GM12878 (cell line): Measurements from ENCODE around the gene FMNL3. TPM values are rescaled to one million over a fixed set of nuclear protein-coding genes. Genes with fewer than 3 reads are reported as not detected.

ENCODE experiments used
- ATAC-seq: fragments of 200-7000 bp; cut with Tn5 transposase; 3 replicates; pipeline ENCODE4 v1.9.1; 2020; ENCODE audit warnings: mild to moderate bottlenecking, moderate library complexity
- BruUV-seq: library from RNA; stranded (reverse); fragments of 400-500 nt; replicated peaks from 2 replicates; lab custom pipeline; 2021; lab: Mats Ljungman, UMichigan
- CTCF ChIA-PET: fragments of 300-600 bp; sonication (Branson Sonifier 250); formaldehyde crosslinking; extraction: SDS; loops from one replicate; lab custom pipeline; 2021; ENCODE audit warnings: inconsistent platforms; lab: Yijun Ruan, JAX
- POLR2A ChIA-PET: fragments of 350-600 bp; formaldehyde crosslinking; extraction: SDS; loops from one replicate; lab custom pipeline; 2021; ENCODE audit warnings: inconsistent platforms; lab: Charles Lee
- RAD21 ChIA-PET: fragments of 300-600 bp; sonication (Branson Sonifier 250); formaldehyde crosslinking; loops from one replicate; lab custom pipeline; 2023; ENCODE audit warnings: antibody characterized with exemption; ENCODE audit not compliant: unreplicated experiment; lab: Charles Lee
- SMC1A ChIA-PET: fragments of 300-600 bp; sonication (Branson Sonifier 250); formaldehyde crosslinking; loops from one replicate; lab custom pipeline; 2023; ENCODE audit not compliant: unreplicated experiment, uncharacterized antibody; lab: Charles Lee
- DNase-seq: peaks from one replicate; pipeline ENCODE4 v3.0.0-alpha.2; 2011; ENCODE audit warnings: low read depth, low spot score
- FAIRE-seq: peaks from 3 replicates; lab custom pipeline; 2011; peaks lifted over from hg19 to GRCh38; lab: Jason Lieb, UNC
- H2AFZ ChIP-seq: 2 replicates; pipeline ENCODE4 v1.6.0; 2011; ENCODE audit warnings: low read depth, low read length, control low read depth; ENCODE audit not compliant: control insufficient read depth
- H3K27ac ChIP-seq: 2 replicates; pipeline ENCODE4 v1.5.1; 2011; ENCODE audit warnings: control low read depth; ENCODE audit not compliant: control insufficient read depth, insufficient read depth
- H3K27me3 ChIP-seq, 2 experiments: replicated peaks in 1 of 2; 2 replicates each; pipeline versions ENCODE4 v1.6.0 to v1.6.1; 2011; ENCODE audit warnings: low read length in 1 of 2; ENCODE audit not compliant: control insufficient read depth in 2 of 2, insufficient read depth in 2 of 2
- H3K36me3 ChIP-seq, 2 experiments: 2 replicates each; pipeline ENCODE4 v1.5.1; 2011; ENCODE audit warnings: low read length in 1 of 2; ENCODE audit not compliant: control insufficient read depth in 2 of 2, insufficient read depth in 2 of 2
- H3K4me1 ChIP-seq: 2 replicates; pipeline ENCODE4 v1.6.1; 2011; ENCODE audit warnings: mild to moderate bottlenecking, low read length, moderate library complexity, mixed read lengths; ENCODE audit not compliant: control insufficient read depth, insufficient read depth
- H3K4me2 ChIP-seq: 2 replicates; pipeline ENCODE4 v1.6.0; 2011; ENCODE audit warnings: control low read depth; ENCODE audit not compliant: control insufficient read depth, insufficient read depth
- H3K4me3 ChIP-seq: fragments of 200-600 bp; sonication (generic); 2 replicates; pipeline ENCODE4 v1.5.1; 2016
- H3K79me2 ChIP-seq: 2 replicates; pipeline ENCODE4 v1.6.0; 2011; ENCODE audit warnings: low read length; ENCODE audit not compliant: control insufficient read depth, insufficient read depth
- H3K9ac ChIP-seq: 2 replicates; pipeline ENCODE4 v1.8.0; 2011; ENCODE audit warnings: low read length, control low read depth, mixed read lengths; ENCODE audit not compliant: control insufficient read depth, insufficient read depth
- H3K9me3 ChIP-seq: replicated peaks from 3 replicates; pipeline ENCODE4 v1.5.1; 2011; ENCODE audit warnings: mild to moderate bottlenecking, low read length; ENCODE audit not compliant: control insufficient read depth, insufficient read depth
- H4K20me1 ChIP-seq: 2 replicates; pipeline ENCODE4 v1.6.0; 2011; ENCODE audit not compliant: control insufficient read depth, insufficient read depth
- CBX3 ChIP-seq: fragments of 200-600 bp; sonication (generic); IDR thresholded peaks from 2 replicates; pipeline ENCODE4 v1.6.1; 2016; ENCODE audit warnings: low read depth, borderline replicate concordance
- EED ChIP-seq: sonication (generic); IDR thresholded peaks from 2 replicates; pipeline ENCODE4 v1.6.1; 2016; ENCODE audit warnings: antibody characterized with exemption, low read depth
- NFXL1 ChIP-seq: fragments of 450-650 bp; IDR thresholded peaks from 2 replicates; pipeline ENCODE4 v1.6.1; 2017; ENCODE audit warnings: antibody characterized with exemption, mild to moderate bottlenecking, borderline replicate concordance
- PML ChIP-seq: IDR thresholded peaks from 2 replicates; pipeline ENCODE4 v1.6.1; 2012; ENCODE audit warnings: low read length, inconsistent platforms
- RBBP5 ChIP-seq: fragments of 200-600 bp; sonication (generic); conservative IDR thresholded peaks from 2 replicates; pipeline ENCODE4 v1.6.1; 2016
- RUNX3 ChIP-seq: IDR thresholded peaks from 2 replicates; pipeline ENCODE4 v1.6.1; 2012; ENCODE audit warnings: low read length, inconsistent platforms
- TCF12 ChIP-seq: IDR thresholded peaks from 2 replicates; pipeline ENCODE4 v1.6.1; 2011; ENCODE audit warnings: low read depth, mild to moderate bottlenecking, low read length
- WGBS: methylation state at CpG from one replicate; pipeline ENCODE4 v1.1.6; 2016; ENCODE audit warnings: low lambda C conversion rate; ENCODE audit not compliant: insufficient replicate concordance, insufficient coverage; ENCODE audit errors: missing lambda C conversion rate; 5-methylcytosine and 5-hydroxymethylcytosine counted together
- in situ Hi-C: fragments of 300-500 bp; cut with MboI; formaldehyde crosslinking; loops from 9 replicates; pipeline ENCODE4 v1.14.3; 2018; ENCODE audit warnings: mixed read lengths
- intact Hi-C: fragments of 100-400 bp; cut with micrococcal nuclease; formaldehyde crosslinking; loops from one replicate; pipeline ENCODE4 v1.14.2; 2022; ENCODE audit not compliant: unreplicated experiment
- polyA plus RNA-seq, 11 experiments: library from polyadenylated mRNA; depleted of rRNA in 4 of 11; unstranded in 6 of 11; stranded (reverse) in 5 of 11; fragments of >200 nt; fragmentation: Nextera tagmentation in 4 of 11; fragmentation: Illumina TruSeq in 1 of 11; extraction: Ambion mirVana in 4 of 11; extraction: Trizol in 1 of 11; gene quantifications; 1 replicate in 1 of 11; 2 replicates in 10 of 11; pipeline versions ENCODE4 v1.2.1 to v1.2.3, GENCODE V29; 2011 to 2016; ENCODE audit warnings: inconsistent platforms in 2 of 11, missing spikeins in 2 of 11, low read depth in 1 of 11
- total RNA-seq, 4 experiments: library from RNA; depleted of rRNA in 3 of 4; stranded (reverse); fragments of >200 nt in 3 of 4; fragmentation: Illumina TruSeq in 1 of 4; extraction: Trizol in 1 of 4; gene quantifications; 2 replicates each; pipeline versions ENCODE4 v1.2.1 to v1.2.3, GENCODE V29; 2013 to 2021

FMNL3 gene
- total and polyA plus RNA-seq, 10 of the 15 experiments (the other 5 are each of a cell fraction or from before 2014, with no cell fraction given), result 3.0 to 64.9 (median 30.9) TPM

GRCh38 chr12:49674318-49674981, 32.8 kb downstream of the FMNL3 start:
- ChIA-PET CTCF (interaction anchor here (0.7 to 10.3 kb wide), 11 partner anchors 9 to 38 kb away, joined by 3 to 86 read pairs (median 5); partner anchors contain the start of gene FMNL3), SMC1A (interaction anchor here (1.1 to 14.9 kb wide), 9 partner anchors 9 to 45 kb away, joined by 3 to 131 read pairs (median 3); partner anchors contain the start of gene FMNL3), POLR2A (interaction anchor here (0.8 to 10.7 kb wide), 6 partner anchors 8 to 30 kb away, joined by 5 to 166 read pairs (median 52); partner anchors contain the start of gene FMNL3), RAD21 (interaction anchor here (0.6 to 8.6 kb wide), 8 partner anchors 9 to 38 kb away, joined by 4 to 167 read pairs (median 10); partner anchors contain the start of gene FMNL3)
- Histone ChIP-seq H3K27ac (peak overlapping the region; percentile 92), H4K20me1 (no peaks in the 10 kb centered on the region), H3K9me3 (no peaks in the 10 kb centered on the region), H3K4me2 (peak overlapping the region; percentile 30; the same call in 1 of the 2 replicates), H3K79me2 (peaks cover 80% of the 10 kb centered on the region), H3K9ac (peak overlapping the region; percentile 53), H2AFZ (no peak overlapping the region), H3K27me3 (no peaks in the 10 kb centered on the region), H3K4me1 (peaks cover 56% of the 10 kb centered on the region), H3K36me3 (peaks cover 4 to 10% of the 10 kb centered on the region in 2 experiments; a peak in 3 of 4 replicates), H3K4me3 (no peak overlapping the region)
- in situ Hi-C loops (no loop called here), intact Hi-C loops (no loop called here)
- DNase-seq (no peak), FAIRE-seq (no peak), ATAC-seq (peak; percentile 4; the same call in 2 of the 3 replicates)
- 59% methylated on average over 4 of the region's 4 CpGs for WGBS
- no TSS peak for BruUV-seq
- TF ChIP-seq TCF12, result no peak
- TF ChIP-seq NFXL1, result no peak
- no peak for TF ChIP-seq CBX3
- 0 out of 2 replicates have a peak, but pooled peaks have one; percentile 3 for TF ChIP-seq EED
- no peak for TF ChIP-seq PML
- TF ChIP-seq RBBP5, result no peak
- peak; percentile 14; the same call in 1 of the 2 replicates for TF ChIP-seq RUNX3
